DLD1 (cell line): Measurements from ENCODE around the gene ZRANB3.

Experiments used
- in situ Hi-C: cut with HindIII; loops from 2 replicates; pipeline ENCODE4 v1.10.0; 2017; ENCODE audit warnings: low sequenced_read_pairs

The ZRANB3 gene

DNA sequence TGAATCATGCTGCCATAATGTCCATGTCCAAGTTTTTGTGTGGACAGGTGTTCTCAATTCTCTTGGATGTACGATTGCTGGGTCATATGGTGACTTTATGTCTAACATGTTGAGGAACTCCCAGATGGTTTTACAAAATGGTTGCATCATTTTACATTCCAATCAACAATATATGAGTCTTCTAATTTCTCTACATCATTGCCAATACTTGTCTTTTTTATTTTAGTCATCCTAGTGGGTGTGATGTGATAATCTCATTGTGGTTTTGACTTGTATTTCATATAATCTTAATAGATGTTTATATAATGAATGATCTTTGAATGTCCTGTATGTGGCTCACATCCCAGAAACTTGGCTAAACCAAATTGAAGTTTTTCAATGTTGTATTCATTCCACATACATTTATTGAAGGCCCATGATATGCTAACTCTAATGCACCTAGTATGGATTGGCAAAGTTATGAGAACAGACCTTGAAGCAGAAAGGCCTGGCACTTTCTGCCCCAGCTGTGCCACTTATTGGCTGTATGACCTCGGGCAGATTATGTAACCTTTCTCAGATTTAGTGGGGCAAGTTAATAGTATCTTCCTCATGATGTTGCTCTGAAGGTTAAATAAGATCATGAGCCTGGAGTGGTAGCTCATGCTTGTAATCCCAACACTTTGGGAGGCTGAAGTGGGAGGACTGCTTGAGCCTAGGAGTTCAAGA, 273.5 kb downstream of the ZRANB3 start:
- in situ Hi-C loops = no loop called here

DNA sequence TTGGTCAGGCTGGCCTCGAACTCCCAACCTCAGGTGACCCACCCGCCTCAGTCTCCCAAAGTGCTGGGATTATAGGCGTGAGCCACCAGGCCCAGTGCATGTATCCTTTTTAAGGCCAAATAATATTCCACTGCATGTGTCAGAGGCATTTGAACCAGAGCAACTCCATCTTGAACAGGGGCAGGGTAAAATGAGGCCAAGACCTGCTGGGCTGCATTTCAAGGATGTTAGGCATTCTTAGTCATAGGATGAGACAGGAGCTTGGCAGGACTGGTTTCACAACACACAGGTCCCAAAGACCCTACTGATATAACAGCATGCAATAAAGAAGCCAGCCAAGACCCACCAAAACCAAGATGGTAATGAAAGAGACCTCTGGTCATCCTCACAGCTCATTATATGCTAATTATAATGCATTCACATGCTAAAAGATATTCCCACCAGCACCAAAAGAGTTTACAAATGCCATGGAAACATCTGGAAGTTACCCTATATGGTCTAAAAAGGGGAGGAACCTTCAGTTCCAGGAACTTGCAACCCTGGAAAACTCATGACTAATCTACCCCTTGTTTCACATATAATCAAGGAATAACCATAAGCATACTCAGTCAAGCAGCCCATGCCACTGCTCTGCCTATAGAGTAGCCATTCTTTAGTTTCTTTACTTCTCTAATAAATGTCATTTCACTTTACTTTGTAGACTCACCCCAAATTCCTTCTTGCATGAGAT, 274.3 kb downstream of the ZRANB3 start:
- in situ Hi-C loops = no loop called here

DNA sequence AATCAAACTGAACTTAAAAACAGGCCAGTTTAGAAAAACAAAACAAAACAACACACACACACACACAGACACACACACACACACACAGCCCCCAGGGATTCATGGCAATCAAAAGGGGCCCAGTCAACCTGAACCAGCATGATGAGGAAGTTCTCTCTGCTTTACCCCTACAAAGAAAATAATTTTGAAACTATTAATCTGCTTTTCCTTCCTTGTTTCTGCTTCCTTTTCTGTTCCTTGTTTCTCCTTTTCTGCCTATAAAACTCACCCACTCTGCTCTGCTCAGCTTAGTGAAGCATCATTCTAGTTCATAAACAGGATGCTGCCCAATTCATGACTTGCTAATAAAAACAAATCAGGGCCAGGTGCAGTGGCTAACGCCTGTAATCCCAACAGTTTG, 275.8 kb downstream of the ZRANB3 start:
- in situ Hi-C loops = no loop called here

DNA sequence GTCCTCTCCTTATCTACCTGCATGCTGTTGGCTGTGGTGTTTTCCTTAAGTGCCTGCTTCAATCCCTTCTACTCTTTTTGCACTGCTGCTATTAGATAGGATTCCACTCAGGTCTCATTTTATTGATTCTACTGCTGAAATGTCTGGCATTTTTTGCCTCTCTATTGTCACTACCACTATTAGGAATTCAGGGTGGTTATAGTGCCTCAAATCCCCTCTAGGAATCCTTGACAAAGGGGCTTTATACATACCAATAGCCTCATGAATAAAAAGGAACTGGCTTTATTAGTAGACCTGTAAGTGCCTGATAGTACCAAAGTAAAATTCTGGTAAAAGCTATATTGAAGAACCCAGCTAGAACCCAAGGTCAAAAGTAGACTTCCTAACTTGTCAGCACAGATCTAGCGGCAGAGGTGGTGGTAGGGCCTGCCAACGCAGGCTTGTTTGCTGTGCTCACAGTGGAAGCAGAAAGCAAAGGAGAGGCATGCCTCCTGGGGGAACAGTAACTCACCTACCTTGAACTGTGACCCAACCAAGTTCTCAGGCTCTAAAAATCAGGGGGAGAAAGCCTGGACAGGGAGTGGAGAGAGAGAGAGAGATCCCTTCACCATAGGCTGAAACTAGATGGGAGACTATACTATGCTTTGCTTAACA, 278.1 kb downstream of the ZRANB3 start:
- in situ Hi-C loops = no loop called here

DNA sequence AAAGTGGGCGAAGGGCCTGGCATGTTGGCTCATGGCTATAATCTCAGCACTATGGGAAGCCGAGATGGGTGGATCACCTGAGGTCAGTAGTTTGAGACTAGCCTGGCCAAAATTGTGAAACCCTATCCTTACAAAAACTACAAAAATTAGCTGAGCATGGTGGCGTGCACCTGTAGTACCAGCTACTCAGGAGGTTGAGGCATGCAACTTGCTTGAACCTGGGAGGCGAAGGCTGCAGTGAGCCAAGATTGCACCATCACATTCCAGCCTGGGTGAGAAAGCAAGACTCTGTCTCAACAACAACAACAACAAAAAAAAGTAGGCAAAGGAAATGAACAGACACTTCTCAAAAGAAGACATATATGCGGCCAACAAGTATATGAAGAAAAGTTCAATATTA, 282.4 kb downstream of the ZRANB3 start:
- in situ Hi-C loops = no loop called here

DNA sequence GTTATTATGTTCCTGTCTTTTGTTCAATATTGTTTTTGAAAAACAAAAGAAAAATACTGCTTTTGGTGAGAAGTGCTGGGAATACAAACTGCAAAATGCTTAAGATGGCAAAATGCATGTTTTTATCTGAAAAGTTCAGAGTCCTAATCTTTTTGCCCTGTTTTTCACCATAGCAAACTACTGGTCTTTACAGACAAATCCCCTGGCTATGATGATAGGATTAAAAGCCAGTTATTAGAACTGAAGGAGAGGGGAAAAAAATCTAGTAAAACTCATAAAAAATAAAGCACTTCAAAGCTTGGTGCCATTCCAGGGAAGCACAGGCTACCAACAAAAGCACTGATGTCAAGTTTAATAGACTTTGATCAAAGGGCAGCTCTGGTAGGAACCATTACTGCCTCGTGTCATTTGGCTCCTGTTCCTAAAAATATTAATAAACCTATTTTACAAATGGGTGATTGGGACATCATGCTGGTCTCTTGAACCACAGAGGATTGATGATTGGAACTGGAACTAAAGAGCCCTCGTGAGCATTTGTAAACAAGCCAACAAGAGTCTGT, 284.2 kb downstream of the ZRANB3 start:
- in situ Hi-C loops = no loop called here

DNA sequence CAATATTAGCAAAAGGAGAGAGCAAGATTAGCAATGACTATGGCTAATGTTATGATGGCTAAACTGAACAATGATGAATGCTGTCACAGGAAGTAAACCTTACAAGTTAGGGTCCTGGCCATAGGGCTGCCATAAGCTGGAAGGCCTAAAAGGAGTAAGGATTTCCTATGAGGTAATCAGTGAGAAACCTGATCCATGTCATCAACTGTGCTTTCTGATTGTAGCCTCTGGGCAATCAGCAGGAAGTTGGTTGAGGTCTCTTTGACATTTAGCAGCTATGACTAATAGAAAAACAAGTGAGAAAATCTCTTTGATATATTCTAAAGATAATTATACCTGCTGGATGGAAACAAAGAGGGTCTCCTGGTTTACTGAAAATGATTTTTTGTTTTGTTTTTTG, 285.9 kb downstream of the ZRANB3 start:
- in situ Hi-C loops = no loop called here

DNA sequence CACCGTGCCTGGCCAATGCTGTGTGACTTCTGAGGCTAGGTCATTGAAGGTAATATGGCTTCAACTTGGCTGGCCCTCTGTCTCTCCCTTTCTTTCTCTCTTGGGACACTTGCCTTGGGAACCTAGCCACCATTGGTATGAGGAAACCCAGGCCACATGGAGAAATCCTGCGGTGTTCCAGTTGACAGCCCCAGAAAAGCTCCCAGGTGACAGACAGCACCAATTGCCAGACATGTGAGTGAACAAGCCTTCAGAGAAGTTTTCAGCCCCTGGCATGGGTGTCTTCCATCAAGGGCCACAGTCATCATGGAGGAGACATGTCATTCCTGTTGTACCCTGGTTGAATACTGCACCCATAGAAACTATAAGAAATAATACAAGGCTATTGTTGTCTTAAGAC, 292.4 kb downstream of the ZRANB3 start:
- in situ Hi-C loops = no loop called here

DNA sequence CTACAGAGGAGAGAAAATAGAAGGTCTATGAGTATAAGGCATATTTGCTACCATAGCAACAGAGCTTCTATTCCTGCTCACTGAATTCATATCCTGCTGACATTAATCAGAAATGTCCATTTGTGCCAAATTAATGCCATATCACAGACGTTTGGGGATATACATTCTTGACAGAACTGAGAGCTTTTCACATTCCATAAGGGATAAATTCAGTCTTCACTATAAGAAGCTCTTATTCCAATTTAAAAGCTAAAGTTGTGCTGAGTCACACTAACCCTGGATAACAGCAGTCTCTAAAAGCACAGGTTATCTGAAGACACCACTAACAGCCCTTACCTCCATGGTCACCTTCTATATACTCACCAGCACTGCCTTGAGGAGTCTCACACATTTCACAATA, 300.9 kb downstream of the ZRANB3 start:
- in situ Hi-C loops = no loop called here

DNA sequence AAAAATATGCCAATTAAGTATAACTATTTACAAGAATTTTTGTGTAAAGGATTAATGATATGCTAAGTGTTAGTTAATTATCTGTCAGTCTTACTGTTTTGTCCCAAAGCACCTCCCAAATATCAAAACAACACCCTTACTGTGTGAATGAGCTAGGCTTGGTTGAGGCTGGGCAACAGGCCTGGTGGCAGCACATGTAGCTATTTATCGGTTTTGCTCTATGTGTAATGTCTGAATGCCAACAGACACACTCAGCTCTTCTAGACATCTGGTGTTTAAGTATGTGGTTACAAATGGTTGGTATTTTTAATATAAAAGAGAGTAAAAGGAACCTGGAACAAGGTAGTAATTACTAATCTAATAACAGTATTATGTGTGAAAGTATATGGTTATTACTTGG, 303.6 kb downstream of the ZRANB3 start:
- in situ Hi-C loops = no loop called here

DNA sequence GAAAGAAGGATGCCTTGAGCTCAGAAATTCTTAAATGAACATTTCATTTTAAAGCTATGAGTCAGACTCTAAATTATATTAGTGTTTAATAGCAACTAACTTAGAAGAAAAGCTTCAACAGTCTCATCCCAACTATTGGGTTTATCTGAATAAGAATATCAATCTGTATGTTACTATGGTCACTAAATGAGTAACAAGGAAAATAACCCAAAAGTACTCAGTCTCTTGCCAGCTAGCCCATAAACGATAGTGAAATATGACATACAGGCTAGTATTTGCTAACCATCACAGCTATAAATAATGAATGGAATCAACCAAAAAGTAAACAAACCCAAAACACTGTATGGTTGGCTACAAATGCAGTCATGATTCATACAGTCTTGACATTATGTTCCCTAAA, 304.1 kb downstream of the ZRANB3 start:
- in situ Hi-C loops = no loop called here

DNA sequence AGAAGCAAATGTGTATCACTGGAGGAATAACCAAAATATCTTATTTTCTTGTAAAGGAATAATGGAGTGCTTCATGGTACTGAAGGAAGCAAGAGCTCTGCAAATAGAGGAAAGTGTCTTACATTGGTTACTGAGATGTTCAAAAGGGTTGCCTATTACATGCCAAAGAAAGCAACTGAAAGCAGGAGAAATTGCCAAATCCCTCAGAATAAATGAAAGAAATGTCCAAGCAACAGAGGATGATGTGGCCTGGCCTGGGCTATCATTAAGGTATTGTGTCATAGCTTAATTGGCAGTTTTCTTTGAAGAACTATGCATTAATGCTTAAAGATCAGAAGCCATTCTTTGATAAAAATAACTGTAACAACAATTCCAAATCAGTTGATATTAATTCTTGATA, 305.2 kb downstream of the ZRANB3 start:
- in situ Hi-C loops = no loop called here

DNA sequence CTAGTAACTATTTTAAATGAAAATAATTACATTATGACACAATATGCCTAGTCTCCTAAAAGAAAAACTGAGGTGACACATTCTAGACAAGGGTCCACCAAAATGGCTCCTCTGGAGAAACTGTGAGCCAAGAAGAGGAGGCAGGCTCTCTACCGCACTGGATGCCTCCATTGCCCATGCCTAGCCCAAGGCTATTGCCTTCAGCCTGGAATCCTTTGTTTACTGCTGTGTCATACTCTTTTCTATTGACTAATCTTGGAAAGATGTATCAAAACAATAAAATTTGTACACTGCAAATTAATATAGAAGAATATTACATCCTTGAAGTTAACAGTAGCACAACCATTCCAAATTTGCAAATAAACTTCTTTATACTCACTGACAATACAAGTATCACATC, 311.8 kb downstream of the ZRANB3 start:
- in situ Hi-C loops = no loop called here

DNA sequence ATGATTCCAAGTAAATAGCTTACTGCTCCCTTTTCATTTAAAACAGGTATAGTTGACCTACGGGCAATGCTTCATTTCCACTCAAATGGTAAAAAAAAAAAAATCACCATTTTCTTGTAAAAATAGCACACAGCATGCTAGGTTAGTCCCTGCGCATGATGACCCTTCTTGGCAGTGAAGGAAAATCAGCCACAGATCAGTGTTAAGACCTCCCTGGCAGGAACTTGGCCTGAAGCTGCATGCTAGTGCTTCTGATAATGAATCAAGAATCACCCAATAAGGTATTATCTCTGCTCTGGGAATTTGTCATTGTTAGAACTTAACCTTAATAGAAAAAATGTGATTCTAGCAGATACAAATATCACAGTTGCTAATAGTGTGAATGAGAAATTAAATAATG, 312.6 kb downstream of the ZRANB3 start:
- in situ Hi-C loops = no loop called here

DNA sequence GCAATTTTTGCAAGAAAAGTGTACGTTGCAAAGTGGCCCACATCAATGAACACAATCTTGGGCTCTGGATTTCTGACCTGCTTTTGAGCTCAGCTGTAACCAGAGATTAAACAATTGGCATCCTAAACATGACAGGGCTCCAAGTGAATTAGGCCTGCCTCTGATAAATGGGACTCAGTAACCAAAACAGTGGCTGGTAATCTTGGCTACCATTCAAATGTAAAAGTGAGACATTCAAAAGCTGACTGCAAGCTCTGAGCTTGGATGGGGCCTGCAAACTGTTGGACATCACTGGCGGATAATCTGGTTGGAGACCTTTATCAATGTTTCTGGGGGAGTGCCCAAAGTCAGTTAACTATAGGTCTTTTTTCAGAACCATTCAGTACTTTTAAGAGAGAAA, 318.3 kb downstream of the ZRANB3 start:
- in situ Hi-C loops = no loop called here

DNA sequence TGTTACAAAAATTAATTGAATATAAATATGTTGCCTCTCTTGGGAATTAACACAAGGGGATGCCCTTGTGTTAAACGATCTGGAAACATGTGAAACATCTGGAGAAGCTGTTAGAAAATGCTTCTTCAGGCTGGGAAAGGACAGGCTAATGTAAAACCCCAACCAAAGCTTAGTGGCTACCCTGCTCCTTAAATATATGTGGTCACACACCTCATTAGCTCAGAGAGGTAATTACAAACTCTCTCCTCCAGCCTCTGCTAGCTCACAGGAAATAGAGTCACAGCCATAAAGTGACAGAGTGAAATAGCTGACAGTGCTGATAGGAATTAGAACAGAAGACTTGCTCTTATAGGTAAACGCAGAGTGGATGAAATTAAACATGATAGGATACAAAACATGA, 323.0 kb downstream of the ZRANB3 start:
- in situ Hi-C loops = no loop called here

DNA sequence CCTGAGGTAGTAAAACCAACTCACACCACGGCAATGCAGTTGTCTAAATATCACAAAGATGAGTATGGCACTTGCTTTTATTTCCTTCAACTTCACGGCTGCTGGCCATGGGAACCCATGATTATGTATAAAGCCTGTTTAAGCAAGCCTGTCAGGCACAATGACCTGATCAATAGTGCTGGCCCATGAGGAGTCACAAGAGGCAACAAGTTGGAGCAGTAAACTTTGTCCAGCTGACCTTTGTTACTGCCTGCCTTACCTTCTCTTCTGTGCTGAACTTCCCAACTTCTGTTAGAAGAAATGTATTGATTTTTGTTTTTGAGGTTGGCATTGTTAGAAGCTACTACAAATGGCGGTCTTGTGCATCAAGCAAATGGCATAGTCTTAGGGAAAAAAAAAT, 327.1 kb downstream of the ZRANB3 start:
- in situ Hi-C loops = no loop called here

DNA sequence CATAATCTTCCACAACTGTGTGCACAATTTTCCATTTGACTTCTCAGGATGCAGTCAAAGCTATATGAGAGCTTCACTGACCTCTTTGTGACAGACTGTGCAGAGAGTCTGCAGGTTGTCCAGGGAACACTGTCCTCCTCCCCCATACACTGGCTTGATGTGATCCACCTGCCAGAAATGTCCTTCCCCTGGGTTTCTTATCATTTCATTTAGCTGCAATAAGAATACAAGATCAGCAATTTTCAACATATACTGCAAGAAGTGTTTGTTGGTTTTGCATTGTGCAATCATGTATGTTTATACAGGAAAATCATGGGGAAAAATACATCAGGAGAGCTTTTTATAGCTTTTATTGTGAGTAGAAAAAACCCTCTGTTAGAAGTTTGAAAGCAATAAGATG, 328.3 kb downstream of the ZRANB3 start:
- in situ Hi-C loops = no loop called here

DNA sequence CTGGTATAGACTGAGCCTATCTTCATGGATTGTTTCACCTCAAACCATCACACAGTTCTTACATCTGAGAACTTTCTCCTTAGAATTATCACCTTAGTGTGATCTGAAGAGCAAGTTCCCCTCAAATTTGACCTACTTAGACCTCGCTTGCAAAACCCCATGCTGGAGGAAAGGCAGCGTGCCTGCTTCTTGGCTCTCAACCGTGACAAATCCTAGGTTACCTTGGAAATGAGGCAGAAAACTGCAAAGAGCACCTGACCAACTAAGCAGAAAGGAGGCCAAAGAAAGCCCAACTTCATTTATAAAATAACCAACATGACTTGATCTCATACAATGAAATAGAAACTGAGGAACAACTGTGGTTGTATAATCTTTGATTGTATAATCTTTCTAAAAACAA, 332.5 kb downstream of the ZRANB3 start:
- in situ Hi-C loops = no loop called here

DNA sequence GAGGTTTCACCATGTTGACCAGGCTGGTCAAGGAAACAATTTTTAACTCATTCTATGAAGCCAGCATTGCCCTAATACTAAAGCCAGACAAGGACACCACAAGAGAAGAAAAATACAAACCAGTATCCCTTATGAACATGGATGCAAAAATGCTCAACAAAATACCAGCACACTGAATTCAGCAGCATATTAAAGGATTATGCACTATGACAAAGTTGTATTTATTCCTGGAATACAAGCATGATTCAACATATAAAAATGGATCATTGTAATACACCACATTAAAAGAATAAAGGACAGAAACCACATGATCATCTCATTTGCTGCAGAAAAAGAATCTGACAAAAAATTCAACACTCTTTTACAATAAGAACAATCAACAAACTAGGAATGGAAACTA, 340.2 kb downstream of the ZRANB3 start:
- in situ Hi-C loops = no loop called here

DNA sequence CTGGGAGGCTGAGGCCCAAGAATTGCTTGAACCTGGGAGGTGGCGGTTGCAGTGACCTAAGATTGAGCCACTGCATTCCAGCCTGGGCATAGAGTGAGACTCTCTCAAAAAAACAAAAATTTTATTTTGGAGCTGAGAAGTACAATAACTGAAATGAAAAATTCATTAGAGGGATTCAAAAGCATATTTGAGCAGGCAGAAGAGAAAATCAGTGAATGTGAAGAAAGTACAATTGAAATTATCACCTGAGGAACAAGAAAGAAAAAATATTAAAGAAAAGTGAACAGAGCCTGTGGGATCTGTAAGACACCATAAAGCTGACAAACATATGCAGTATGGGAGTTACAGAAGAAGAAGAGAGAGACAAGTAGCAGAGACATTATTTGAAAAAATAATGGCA, 341.9 kb downstream of the ZRANB3 start:
- in situ Hi-C loops = no loop called here

DNA sequence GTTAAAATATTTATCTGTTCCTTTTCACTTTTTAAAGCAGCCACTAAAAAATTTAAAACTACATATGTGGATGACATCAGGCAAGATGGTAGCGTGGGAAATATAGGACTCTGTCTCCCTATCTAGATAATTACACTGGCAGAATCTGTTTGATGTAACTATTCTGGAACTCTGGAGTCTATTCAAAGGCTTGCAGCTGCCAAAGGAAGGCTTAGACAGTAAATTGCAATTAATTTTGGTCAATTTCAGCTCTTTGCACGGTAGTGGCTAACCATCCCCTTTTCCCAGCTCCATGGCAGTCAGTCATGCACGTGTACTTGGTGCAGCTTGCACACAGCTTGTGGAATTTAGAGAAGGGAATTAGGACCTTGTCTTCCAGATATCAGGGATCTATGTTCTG, 343.7 kb downstream of the ZRANB3 start:
- in situ Hi-C loops = no loop called here
